AG09319 (cell line): ENCODE measurements around the gene RPTOR.

Experiments used
- DNase-seq: peaks from one replicate; pipeline ENCODE4 v3.0.0-alpha.2; 2010; ENCODE audit warnings: low read depth; ENCODE audit errors: extremely low read depth
- TF ChIP-seq, protein P1 (sequence below): IDR thresholded peaks from 2 replicates; pipeline ENCODE4 v1.5.1; 2011; ENCODE audit warnings: low read depth, mild to moderate bottlenecking, inconsistent platforms, low read length, moderate library complexity

The RPTOR gene

DNA sequence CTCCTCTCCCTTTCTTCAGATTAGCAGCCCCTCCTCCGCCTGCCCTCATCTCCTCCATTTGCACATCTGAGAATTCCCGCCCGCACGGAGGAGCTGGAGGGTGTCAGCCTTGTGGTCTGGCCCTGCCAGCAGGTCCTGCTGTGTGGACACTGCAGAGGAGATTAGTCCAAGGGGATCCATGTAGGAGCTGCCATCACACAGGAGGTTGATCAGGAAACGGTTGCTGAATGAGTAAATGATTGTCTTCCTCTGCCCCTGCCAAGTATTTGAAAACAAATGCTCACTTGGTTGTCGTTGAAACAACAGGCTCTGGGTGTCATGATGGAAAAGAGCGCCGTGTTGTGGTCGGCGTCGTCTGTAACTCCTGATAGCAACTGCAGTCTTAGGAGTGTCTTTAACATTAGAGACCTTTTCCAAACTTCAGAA, 383.2 kb downstream of the RPTOR start:
- TF ChIP-seq, protein P1, sequence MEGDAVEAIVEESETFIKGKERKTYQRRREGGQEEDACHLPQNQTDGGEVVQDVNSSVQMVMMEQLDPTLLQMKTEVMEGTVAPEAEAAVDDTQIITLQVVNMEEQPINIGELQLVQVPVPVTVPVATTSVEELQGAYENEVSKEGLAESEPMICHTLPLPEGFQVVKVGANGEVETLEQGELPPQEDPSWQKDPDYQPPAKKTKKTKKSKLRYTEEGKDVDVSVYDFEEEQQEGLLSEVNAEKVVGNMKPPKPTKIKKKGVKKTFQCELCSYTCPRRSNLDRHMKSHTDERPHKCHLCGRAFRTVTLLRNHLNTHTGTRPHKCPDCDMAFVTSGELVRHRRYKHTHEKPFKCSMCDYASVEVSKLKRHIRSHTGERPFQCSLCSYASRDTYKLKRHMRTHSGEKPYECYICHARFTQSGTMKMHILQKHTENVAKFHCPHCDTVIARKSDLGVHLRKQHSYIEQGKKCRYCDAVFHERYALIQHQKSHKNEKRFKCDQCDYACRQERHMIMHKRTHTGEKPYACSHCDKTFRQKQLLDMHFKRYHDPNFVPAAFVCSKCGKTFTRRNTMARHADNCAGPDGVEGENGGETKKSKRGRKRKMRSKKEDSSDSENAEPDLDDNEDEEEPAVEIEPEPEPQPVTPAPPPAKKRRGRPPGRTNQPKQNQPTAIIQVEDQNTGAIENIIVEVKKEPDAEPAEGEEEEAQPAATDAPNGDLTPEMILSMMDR = no peak
- no peak for DNase-seq

DNA sequence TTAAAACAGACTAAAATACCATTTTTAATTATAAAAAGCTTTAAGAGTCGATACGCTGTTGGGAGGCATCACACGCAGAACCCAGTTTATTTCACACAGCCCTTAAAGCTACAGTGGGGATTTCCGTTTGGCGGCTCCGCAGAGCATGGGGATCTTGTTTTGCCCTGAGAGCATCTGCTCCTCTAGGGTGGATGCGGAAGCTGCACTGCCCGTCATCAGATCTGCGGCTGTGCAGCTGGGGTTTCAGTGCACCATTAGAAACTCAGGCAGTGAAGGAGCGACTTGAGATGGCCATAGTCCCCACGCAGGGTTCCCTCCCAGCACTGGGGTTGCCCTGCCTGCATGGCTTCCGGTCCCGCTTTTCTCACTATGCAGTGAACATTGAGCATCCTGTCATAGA, 384.8 kb downstream of the RPTOR start:
- TF ChIP-seq, protein P1 = no peak
- DNase-seq = no peak

DNA sequence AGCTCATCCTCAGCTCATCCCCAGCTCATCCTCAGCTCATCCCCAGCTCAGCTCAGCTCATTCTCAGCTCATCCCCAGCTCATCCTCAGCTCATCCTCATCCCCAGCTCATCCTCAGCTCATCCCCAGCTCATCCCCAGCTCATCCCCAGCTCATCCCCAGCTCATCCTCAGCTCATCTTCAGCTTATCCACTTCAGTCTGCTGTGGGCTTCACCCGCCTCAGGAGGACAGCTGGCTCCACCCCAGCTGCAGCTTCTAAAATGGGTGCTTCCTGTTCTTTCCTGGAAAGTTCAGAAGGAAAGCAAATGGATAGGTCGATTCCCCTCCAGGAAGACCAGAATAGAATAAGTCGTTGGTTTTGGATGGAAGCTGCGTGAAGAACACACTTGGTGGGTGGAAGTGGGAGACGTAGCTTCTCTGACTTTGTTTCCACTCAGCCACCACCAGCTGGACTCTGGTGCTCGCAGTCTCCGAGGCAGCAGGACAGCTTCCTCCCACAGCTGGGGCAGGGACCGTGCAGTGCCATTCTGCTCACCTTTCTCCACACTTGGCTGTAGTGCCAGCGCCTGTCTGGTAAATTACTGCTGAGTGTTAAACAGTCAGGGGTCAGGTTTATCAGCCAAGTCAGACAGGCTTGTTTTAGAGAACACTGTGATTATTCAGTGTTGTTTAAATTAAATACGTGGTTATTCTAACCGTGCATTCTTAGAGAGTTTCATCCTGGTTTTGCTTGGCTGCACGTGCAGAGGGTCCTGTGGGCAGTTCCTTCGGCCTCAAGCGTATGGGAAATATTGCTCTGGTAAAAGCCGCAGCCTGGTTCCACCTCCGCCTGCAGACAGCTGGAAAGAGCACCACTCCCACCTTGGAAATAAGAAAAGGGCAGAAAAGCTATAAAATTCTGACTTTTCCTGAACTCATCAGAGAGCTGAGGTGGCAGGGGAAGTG, 386.0 kb downstream of the RPTOR start:
- TF ChIP-seq, protein P1 = no peak
- DNase-seq = no peak

GRCh38 chr17:80931421-80932265, 387.0 kb downstream of the RPTOR start:
- TF ChIP-seq, protein P1 = no peak
- peak; percentile 28 for DNase-seq

GRCh38 chr17:80935526-80935925, 390.9 kb downstream of the RPTOR start:
- TF ChIP-seq, protein P1 = no peak
- no peak for DNase-seq

DNA sequence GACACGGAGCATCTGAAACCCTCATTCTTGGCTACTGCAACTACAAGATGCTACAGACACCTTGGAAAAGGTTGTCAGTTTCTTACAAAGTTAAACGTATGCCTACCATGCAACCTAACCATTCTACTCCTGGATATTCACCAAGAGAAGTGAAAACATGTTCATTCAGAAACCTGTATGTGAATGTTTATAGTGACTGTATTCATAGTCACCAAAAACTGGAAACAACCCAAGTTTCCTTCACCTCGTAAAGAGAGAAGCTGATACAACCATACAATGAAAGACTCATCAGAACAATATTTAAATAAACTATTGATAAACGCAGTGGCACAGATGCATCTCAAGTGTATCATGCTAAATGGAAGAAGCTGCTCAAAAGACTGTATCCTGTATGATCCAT, 391.6 kb downstream of the RPTOR start:
- TF ChIP-seq, protein P1 = no peak
- no peak for DNase-seq

DNA sequence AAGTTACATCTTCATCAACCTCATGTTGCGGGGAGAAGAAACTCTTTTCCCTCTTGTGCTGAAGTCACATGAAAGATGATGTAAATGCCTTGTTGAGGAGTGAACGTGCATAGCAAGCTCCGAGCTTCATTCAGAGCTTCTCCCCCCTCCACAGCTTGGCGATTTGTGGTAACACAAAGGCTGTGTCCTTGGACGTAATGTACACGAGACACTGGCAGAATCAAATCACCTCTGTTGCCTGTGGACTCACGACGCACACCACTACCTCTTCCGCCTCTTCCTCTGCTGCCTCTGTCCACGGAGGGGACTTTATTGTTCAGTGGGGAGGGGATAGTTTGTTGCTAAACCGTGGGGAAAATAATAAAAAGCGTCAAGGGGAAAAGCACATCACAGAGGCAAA, 392.1 kb downstream of the RPTOR start:
- no peak for DNase-seq
- TF ChIP-seq, protein P1 = no peak
